ENCODE measurements around the gene NAA35. TPM values are rescaled to one million over a fixed set of nuclear protein-coding genes. Genes with fewer than 3 reads are reported as not detected.

The NAA35 gene
- total and polyA plus RNA-seq, 9 of the 15 experiments (the other 6 are each of a cell fraction or from before 2014, with no cell fraction given), result 17.7 to 43.9 (median 29.0) TPM

DNA sequence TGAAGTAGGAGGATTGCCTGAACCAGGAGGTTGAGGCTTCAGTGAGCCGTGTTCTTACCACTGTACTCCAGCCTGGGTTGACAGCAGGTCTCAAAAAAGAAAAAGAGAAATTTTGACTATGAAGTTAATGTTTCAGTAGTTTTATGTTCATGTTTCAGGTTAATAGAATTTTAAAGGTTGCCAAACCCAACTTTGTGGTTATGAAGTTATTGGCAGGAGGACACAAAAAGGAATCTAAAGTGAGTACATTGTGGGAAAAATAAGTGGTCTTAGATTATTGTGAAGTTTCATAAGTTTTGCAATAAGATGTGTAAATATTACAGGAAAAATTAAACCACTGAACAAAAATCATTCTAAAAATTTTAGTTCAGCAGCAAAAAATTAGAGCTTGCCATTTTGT is 79.8 kb downstream of the NAA35 start:
- no peaks in the 10 kb centered on the region for H3K9me1 ChIP-seq (ENCODE audit: control insufficient read depth, insufficient read depth, low read length)
- intact Hi-C loops (cut with micrococcal nuclease), result no loop called here
- ChIA-PET CTCF (ENCODE audit: low intra/inter-chr PET ratio) (no interaction called here), POLR2A (no interaction called here)
- H3K36me3 ChIP-seq (ENCODE audit: control insufficient read depth, insufficient read depth, low read length), result peaks cover 66% of the 10 kb centered on the region; the same call in 2 of the 3 replicates
- no peak overlapping the region for H3K27ac ChIP-seq (ENCODE audit: extremely low read depth, low read depth, low read length)
- H3K4me2 ChIP-seq (ENCODE audit: insufficient read depth, low read length), result no peak overlapping the region
- no TSS peak for BruUV-seq (replicated peaks)
- DNase-seq (ENCODE audit: extremely low read depth in 1 of 4, low spot score in 3 of 4), result no peak
- no peak overlapping the region for H2AFZ ChIP-seq (ENCODE audit: low read depth, low read length)
- in situ Hi-C loops (cut with MboI), result no loop called here
- no peaks in the 10 kb centered on the region for H4K20me1 ChIP-seq (replicated peaks; ENCODE audit: control insufficient read depth, insufficient read depth, low read length)
- H3K4me1 ChIP-seq (replicated peaks in 1 of 2; ENCODE audit: control insufficient read depth in 2 of 2, insufficient read depth in 2 of 2, low read length in 2 of 2), result no peaks in the 10 kb centered on the region
- FAIRE-seq, result no peak
- H3K79me2 ChIP-seq (ENCODE audit: control insufficient read depth, insufficient read depth, low read length), result no peaks in the 10 kb centered on the region
- H3K9me3 ChIP-seq (replicated peaks; ENCODE audit: control insufficient read depth, insufficient read depth, low read depth, low read length), result no peaks in the 10 kb centered on the region
- H3K4me3 ChIP-seq, result no peak overlapping the region
- no peak for ATAC-seq
- no peaks in the 10 kb centered on the region for H3K27me3 ChIP-seq (ENCODE audit: control insufficient read depth in 2 of 2, insufficient read depth in 2 of 2, low read length in 2 of 2)
- WGBS (ENCODE audit: insufficient coverage, low coverage, missing lambda C conversion rate), result no CpG with 5 or more reads among the region's 1 CpG
- TF ChIP-seq ZNF75A (CRISPR knock-in tag; IDR thresholded peaks at IDR 0.05), result no peak
- TF ChIP-seq, protein P1, sequence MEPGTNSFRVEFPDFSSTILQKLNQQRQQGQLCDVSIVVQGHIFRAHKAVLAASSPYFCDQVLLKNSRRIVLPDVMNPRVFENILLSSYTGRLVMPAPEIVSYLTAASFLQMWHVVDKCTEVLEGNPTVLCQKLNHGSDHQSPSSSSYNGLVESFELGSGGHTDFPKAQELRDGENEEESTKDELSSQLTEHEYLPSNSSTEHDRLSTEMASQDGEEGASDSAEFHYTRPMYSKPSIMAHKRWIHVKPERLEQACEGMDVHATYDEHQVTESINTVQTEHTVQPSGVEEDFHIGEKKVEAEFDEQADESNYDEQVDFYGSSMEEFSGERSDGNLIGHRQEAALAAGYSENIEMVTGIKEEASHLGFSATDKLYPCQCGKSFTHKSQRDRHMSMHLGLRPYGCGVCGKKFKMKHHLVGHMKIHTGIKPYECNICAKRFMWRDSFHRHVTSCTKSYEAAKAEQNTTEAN (CRISPR knock-in tag; IDR thresholded peaks at IDR 0.05), result no peak
- no peak overlapping the region for H3K9ac ChIP-seq (ENCODE audit: insufficient read depth in 1 of 2, low read depth in 2 of 2, low read length in 2 of 2)

GRCh38 chr9:86021166-86021565 is 80.2 kb downstream of the NAA35 start:
- Histone ChIP-seq H3K4me1 (replicated peaks in 1 of 2; ENCODE audit: control insufficient read depth in 2 of 2, insufficient read depth in 2 of 2, low read length in 2 of 2) (no peaks in the 10 kb centered on the region), H3K79me2 (ENCODE audit: control insufficient read depth, insufficient read depth, low read length) (no peaks in the 10 kb centered on the region), H3K4me2 (ENCODE audit: insufficient read depth, low read length) (no peak overlapping the region), H2AFZ (ENCODE audit: low read depth, low read length) (no peak overlapping the region), H3K27me3 (ENCODE audit: control insufficient read depth in 2 of 2, insufficient read depth in 2 of 2, low read length in 2 of 2) (no peaks in the 10 kb centered on the region), H3K9me1 (ENCODE audit: control insufficient read depth, insufficient read depth, low read length) (no peaks in the 10 kb centered on the region), H3K9me3 (replicated peaks; ENCODE audit: control insufficient read depth, insufficient read depth, low read depth, low read length) (no peaks in the 10 kb centered on the region), H3K27ac (ENCODE audit: extremely low read depth, low read depth, low read length) (no peak overlapping the region), H4K20me1 (replicated peaks; ENCODE audit: control insufficient read depth, insufficient read depth, low read length) (no peaks in the 10 kb centered on the region), H3K36me3 (ENCODE audit: control insufficient read depth, insufficient read depth, low read length) (peaks cover 69% of the 10 kb centered on the region; the same call in 2 of the 3 replicates), H3K9ac (ENCODE audit: insufficient read depth in 1 of 2, low read depth in 2 of 2, low read length in 2 of 2) (no peak overlapping the region), H3K4me3 (no peak overlapping the region)
- 85% methylated on average over 5 of the region's 6 CpGs for WGBS (ENCODE audit: insufficient coverage, low coverage, missing lambda C conversion rate)
- DNase-seq (ENCODE audit: extremely low read depth in 1 of 4, low spot score in 3 of 4) (no peak), FAIRE-seq (no peak), ATAC-seq (no peak)
- TF ChIP-seq KAT8 (IDR thresholded peaks at IDR 0.05; ENCODE audit: low read depth) (no peak), PURB (CRISPR knock-in tag; IDR thresholded peaks at IDR 0.05; ENCODE audit: low read depth) (no peak)
- TF ChIP-seq, protein P2, sequence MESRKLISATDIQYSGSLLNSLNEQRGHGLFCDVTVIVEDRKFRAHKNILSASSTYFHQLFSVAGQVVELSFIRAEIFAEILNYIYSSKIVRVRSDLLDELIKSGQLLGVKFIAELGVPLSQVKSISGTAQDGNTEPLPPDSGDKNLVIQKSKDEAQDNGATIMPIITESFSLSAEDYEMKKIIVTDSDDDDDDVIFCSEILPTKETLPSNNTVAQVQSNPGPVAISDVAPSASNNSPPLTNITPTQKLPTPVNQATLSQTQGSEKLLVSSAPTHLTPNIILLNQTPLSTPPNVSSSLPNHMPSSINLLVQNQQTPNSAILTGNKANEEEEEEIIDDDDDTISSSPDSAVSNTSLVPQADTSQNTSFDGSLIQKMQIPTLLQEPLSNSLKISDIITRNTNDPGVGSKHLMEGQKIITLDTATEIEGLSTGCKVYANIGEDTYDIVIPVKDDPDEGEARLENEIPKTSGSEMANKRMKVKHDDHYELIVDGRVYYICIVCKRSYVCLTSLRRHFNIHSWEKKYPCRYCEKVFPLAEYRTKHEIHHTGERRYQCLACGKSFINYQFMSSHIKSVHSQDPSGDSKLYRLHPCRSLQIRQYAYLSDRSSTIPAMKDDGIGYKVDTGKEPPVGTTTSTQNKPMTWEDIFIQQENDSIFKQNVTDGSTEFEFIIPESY (CRISPR knock-in tag; IDR thresholded peaks at IDR 0.05), result no peak
- in situ Hi-C loops (cut with MboI) (no loop called here), intact Hi-C loops (cut with micrococcal nuclease) (no loop called here)
- no TSS peak for BruUV-seq (replicated peaks)
- POLR2A ChIA-PET, result no interaction called here
- CTCF ChIA-PET (ENCODE audit: low intra/inter-chr PET ratio), result no interaction called here
